Astrocyte of the spinal cord (primary cell): ENCODE measurements around the gene COPS2.

Experiments
- DNase-seq: peaks from one replicate; pipeline ENCODE4 v3.0.0; 2011; ENCODE audit warnings: low read depth, low spot score
- H3K4me3 ChIP-seq: 2 replicates; pipeline ENCODE4 v1.5.1; 2011; ENCODE audit warnings: low read depth, mild to moderate bottlenecking, low read length, moderate library complexity
- CTCF ChIP-seq: IDR thresholded peaks from 2 replicates; pipeline ENCODE4 v1.5.1; 2012; ENCODE audit warnings: low read depth, mild to moderate bottlenecking, low read length, inconsistent platforms
- in situ Hi-C: cut with HindIII; loops from 2 replicates; pipeline ENCODE4 v1.10.0; 2017; ENCODE audit warnings: low sequenced_read_pairs

Gene COPS2

GRCh38 chr15:49134683-49135341 is 20.6 kb downstream of the COPS2 start:
- no peak for TF ChIP-seq CTCF
- peak; percentile 46 for DNase-seq
- in situ Hi-C loops: no loop called here
- H3K4me3 ChIP-seq: no peak overlapping the region

GRCh38 chr15:49131403-49131802 is 24.0 kb downstream of the COPS2 start:
- TF ChIP-seq CTCF: no peak
- in situ Hi-C loops: no loop called here
- no peak for DNase-seq
- H3K4me3 ChIP-seq: no peak overlapping the region

- no peak for TF ChIP-seq CTCF
- no peak for DNase-seq
- no peak overlapping the region for H3K4me3 ChIP-seq
- in situ Hi-C loops: no loop called here
These were observed 31.0 kb downstream of the COPS2 start for GRCh38 chr15:49124371-49124770.

GRCh38 chr15:49122541-49123062 is 32.8 kb downstream of the COPS2 start:
- DNase-seq: no peak
- no peak overlapping the region for H3K4me3 ChIP-seq
- no peak for TF ChIP-seq CTCF
- in situ Hi-C loops: no loop called here

- H3K4me3 ChIP-seq: no peak overlapping the region
- TF ChIP-seq CTCF: no peak
- no peak for DNase-seq
- in situ Hi-C loops: no loop called here
These were observed 33.5 kb downstream of the COPS2 start for GRCh38 chr15:49121901-49122300.

- in situ Hi-C loops: no loop called here
- no peak overlapping the region for H3K4me3 ChIP-seq
- no peak for DNase-seq
- TF ChIP-seq CTCF: no peak
These were observed 34.6 kb downstream of the COPS2 start for GRCh38 chr15:49120832-49121231.
